Progenitor cell of endocrine pancreas (in vitro differentiated cells): ENCODE data around the gene ABCC11. TPM values are rescaled to one million over a fixed set of nuclear protein-coding genes. Genes with fewer than 3 reads are reported as not detected.

Experiments
- DNase-seq: peaks from one replicate; pipeline ENCODE4 v3.0.0; 2021; ENCODE audit warnings: low spot score; ENCODE audit not compliant: unreplicated experiment
- H3K27ac Mint-ChIP-seq: 2 replicates; pipeline ENCODE4 v1.8.0; 2021; ENCODE audit warnings: mild to moderate bottlenecking, moderate library complexity, mixed read lengths
- H3K27me3 Mint-ChIP-seq: 2 replicates; pipeline ENCODE4 v1.8.0; 2021; ENCODE audit warnings: mixed read lengths
- H3K36me3 Mint-ChIP-seq: 2 replicates; pipeline ENCODE4 v1.8.0; 2022; ENCODE audit warnings: mixed read lengths; ENCODE audit not compliant: insufficient read depth
- H3K4me1 Mint-ChIP-seq: 2 replicates; pipeline ENCODE4 v1.8.0; 2021; ENCODE audit warnings: low read depth, mixed read lengths
- H3K4me3 Mint-ChIP-seq: 2 replicates; pipeline ENCODE4 v1.8.0; 2021; ENCODE audit warnings: low read depth, mild to moderate bottlenecking, moderate library complexity, mixed read lengths
- H3K9me3 Mint-ChIP-seq: 2 replicates; pipeline ENCODE4 v1.8.0; 2021; ENCODE audit warnings: low read depth, mixed read lengths
- total RNA-seq: library from RNA; stranded (reverse); gene quantifications from 2 replicates; pipeline ENCODE4 v1.2.1, GENCODE V29; 2021
- TF ChIP-seq, protein P1 (sequence below): fragments of 200-600 bp; sonication (generic); IDR thresholded peaks from one replicate; pipeline ENCODE4 v1.5.0; 2021; ENCODE audit warnings: antibody characterized with exemption, mild to moderate bottlenecking; ENCODE audit not compliant: unreplicated experiment

ABCC11 gene
- total RNA-seq, 1 donor from 2014 or later, result 1.5 TPM

DNA sequence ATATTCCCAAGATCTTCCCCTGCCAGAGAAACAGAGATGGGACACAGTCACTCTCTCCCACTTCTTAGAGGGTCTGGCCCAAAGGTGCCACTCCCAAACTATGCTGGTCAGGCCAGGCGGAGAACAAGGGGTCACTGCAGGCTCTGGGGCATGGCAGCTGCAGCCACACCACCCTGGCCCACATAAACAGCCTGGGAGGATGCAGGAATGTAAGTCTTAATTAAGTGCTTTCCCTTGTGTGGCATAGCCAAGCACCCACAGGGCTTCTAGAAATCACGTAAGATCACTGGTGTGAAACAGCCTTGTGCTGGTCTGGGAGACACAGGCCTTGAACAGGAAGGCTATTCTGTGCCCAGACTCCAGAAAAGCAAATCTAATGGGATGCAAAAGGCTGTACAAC lies 123.1 kb downstream of the ABCC11 start:
- no peaks in the 10 kb centered on the region for H3K36me3 Mint-ChIP-seq
- H3K4me3 Mint-ChIP-seq, result no peak overlapping the region
- H3K9me3 Mint-ChIP-seq, result peaks cover 2% of the 10 kb centered on the region
- no peak overlapping the region for H3K27ac Mint-ChIP-seq
- TF ChIP-seq, protein P1, sequence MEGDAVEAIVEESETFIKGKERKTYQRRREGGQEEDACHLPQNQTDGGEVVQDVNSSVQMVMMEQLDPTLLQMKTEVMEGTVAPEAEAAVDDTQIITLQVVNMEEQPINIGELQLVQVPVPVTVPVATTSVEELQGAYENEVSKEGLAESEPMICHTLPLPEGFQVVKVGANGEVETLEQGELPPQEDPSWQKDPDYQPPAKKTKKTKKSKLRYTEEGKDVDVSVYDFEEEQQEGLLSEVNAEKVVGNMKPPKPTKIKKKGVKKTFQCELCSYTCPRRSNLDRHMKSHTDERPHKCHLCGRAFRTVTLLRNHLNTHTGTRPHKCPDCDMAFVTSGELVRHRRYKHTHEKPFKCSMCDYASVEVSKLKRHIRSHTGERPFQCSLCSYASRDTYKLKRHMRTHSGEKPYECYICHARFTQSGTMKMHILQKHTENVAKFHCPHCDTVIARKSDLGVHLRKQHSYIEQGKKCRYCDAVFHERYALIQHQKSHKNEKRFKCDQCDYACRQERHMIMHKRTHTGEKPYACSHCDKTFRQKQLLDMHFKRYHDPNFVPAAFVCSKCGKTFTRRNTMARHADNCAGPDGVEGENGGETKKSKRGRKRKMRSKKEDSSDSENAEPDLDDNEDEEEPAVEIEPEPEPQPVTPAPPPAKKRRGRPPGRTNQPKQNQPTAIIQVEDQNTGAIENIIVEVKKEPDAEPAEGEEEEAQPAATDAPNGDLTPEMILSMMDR, result no peak
- no peaks in the 10 kb centered on the region for H3K27me3 Mint-ChIP-seq
- H3K4me1 Mint-ChIP-seq, result peaks cover 14% of the 10 kb centered on the region
- DNase-seq, result no peak

DNA sequence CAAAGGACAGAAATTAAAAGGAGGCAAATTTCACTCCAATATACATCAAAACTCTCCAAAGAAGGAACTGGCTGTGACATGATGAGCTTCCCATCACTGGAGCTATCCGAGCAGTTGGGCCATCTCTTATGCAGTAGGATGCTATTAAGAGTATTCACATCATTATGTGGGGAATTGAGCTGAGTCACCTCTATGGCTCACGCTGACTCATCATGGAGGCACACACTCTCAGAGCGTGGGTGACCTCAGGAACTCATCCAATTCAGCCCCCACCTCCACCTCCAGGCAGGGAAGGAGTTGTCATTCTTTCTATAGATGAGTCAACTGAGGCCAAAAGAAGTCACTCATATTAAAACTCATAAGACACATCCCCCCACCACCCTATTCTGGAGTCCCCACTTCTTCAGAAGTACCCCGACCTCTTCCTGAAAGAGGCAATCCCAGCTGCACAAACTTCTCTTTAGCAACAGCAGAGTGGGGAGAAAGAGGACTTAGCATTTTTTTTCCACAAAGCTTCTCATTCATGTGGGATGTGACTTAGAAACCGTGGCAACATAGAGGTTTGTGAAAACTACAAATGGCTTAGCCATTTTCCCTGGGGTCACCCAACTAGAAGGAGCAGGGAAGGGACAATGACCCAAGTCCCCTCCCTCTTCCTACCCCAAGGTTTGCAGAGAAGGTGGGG lies 124.1 kb downstream of the ABCC11 start:
- Mint-ChIP-seq H3K27ac (no peak overlapping the region), H3K27me3 (no peaks in the 10 kb centered on the region), H3K4me3 (no peak overlapping the region), H3K4me1 (peaks cover 10% of the 10 kb centered on the region), H3K36me3 (no peaks in the 10 kb centered on the region), H3K9me3 (no peaks in the 10 kb centered on the region)
- TF ChIP-seq, protein P1, result no peak
- DNase-seq, result no peak

DNA sequence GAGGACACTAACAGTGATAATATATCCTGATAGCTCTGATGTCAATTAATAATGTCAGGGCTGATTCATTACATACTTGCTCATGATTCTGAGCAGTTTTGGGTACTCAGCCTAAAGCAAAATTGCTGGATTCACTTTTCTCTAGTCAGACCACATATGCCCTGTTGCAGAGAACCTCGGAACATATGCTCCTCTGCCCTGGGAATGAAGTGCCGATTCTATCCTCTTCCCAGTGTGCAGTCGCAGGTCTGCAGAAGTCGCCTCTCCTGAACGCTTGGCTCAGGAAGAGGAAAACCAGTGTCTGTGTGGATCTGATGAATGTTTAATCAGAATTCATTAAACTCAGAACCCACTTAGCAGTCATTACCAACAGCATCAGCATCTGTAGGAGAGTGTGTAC lies 126.1 kb downstream of the ABCC11 start:
- no peaks in the 10 kb centered on the region for H3K4me1 Mint-ChIP-seq

DNA sequence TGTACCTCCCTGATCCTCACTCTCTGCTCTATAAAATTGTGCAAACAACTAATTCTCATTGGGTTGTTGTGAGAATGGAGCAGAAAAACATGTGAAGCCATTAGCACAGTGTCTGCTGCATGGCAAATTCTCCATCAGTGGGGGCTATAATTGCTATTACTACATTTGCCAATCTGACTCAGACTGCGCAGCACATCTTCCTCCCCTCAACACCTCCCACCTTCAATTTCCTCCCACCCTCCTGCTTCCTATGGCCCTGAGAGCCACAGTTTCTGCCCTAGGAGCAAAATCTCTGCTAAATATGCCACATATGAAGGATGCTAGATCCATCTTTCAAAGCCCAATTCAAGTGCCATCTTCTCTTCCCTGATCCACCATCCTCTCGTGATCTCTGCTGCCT lies 128.5 kb downstream of the ABCC11 start:
- no peak overlapping the region for H3K4me3 Mint-ChIP-seq
- H3K27ac Mint-ChIP-seq, result no peak overlapping the region
- H3K27me3 Mint-ChIP-seq, result no peaks in the 10 kb centered on the region
- no peaks in the 10 kb centered on the region for H3K36me3 Mint-ChIP-seq
- TF ChIP-seq, protein P1, result no peak
- no peak for DNase-seq
- H3K9me3 Mint-ChIP-seq, result no peaks in the 10 kb centered on the region
- no peaks in the 10 kb centered on the region for H3K4me1 Mint-ChIP-seq

More for the DNA sequence above, 126.1 kb downstream of the ABCC11 start:
- TF ChIP-seq, protein P1, result no peak
- no peak for DNase-seq
- no peak overlapping the region for H3K4me3 Mint-ChIP-seq
- H3K27me3 Mint-ChIP-seq, result no peaks in the 10 kb centered on the region
- H3K27ac Mint-ChIP-seq, result no peak overlapping the region
- H3K36me3 Mint-ChIP-seq, result no peaks in the 10 kb centered on the region
- no peaks in the 10 kb centered on the region for H3K9me3 Mint-ChIP-seq

DNA sequence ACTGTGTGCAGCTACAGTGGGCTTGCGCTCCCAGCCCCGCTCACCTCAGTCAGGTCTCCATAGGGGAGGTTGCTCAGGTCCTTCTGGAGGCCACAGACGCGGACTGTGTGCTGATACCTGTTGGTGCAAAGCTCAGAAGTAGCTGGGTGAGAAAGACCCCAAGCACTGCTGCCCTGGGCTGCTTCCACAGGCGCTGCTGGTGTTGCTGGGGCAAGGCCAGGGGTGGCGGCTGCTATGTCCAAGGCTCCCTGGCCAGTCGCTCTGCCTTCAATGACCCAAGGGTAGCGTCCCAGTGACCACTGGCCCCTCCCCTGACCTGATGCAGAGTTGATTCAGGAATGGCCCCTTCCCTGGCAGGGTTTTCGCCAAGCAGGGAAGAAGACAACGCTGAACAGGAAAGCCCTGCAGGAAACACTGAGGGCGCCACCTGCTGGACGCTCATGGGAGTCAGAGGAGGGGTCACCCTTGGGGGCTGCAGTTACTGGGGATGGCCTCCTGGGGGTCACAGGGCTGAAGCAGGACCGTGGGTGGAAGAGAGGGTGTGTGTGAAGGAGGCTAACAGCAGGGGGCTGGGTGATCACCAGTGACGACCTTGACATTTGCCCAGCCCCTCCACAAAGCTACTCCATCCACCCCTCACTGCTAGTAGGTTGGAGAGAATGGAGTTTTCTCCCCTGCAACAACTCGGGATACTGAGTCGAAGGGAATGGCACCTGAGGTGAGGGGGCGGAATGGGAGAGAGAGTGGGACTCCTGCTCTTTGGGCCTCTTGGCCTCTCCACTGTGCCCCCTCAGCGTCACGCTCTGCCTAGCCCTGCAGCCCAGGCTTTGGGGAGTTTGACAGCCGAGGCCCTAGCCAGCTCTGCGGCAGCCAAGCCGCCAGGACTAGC lies 129.9 kb downstream of the ABCC11 start:
- H3K9me3 Mint-ChIP-seq, result no peaks in the 10 kb centered on the region
- DNase-seq, result peak; percentile 85
- TF ChIP-seq, protein P1, result peak; percentile 99
- no peak overlapping the region for H3K4me3 Mint-ChIP-seq
- H3K27me3 Mint-ChIP-seq, result no peaks in the 10 kb centered on the region
- H3K27ac Mint-ChIP-seq, result no peak overlapping the region
- H3K36me3 Mint-ChIP-seq, result no peaks in the 10 kb centered on the region
- no peaks in the 10 kb centered on the region for H3K4me1 Mint-ChIP-seq
